NCI-H510A treated with DMSO at 0.1 percent for 48 hours (cell line): ENCODE measurements around the gene ING4.

Experiments used
- DNase-seq: peaks from one replicate; lab custom pipeline; 2025; lab: John Stamatoyannopoulos, UW

The ING4 gene

DNA sequence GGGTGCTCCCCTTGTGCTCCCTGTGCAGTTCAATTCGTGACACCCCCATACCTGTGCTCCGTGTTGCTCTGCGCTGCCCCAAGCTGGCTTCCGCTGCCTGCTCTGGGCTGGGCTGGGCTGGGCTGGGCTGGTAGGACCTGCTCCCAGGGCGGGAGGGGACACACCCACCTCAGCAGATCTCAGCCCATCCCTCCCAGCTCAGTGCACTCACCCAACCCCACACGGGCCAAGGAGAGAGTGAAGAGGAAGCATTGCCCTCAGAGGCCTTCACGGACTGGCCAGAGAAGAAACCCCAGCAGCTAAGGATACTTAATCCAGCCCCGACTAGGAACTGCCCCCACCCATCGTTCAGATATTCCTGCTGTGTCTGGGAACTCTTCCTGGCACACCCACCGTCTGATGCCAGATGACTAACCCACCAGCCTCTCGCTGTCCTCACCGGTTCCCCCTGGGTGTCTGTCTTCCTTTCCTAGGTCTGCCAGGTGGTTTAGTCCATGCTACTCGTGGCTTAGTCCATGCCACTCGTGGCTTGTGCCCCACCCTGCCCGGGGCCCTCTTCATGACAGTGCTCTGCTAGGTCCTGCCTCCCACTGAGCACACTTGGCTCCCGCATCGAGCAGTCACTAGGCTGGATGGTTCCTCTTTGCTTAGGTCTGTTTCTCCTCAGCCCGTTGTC is 26.9 kb downstream of the ING4 start, which contains the start of gene LPAR5:
TSS of gene LPAR5 (minus strand) at position 104 of the 676 bp plus-strand sequence. CDS start 14,711 bp downstream, outside the sequence.
- no peak for DNase-seq

DNA sequence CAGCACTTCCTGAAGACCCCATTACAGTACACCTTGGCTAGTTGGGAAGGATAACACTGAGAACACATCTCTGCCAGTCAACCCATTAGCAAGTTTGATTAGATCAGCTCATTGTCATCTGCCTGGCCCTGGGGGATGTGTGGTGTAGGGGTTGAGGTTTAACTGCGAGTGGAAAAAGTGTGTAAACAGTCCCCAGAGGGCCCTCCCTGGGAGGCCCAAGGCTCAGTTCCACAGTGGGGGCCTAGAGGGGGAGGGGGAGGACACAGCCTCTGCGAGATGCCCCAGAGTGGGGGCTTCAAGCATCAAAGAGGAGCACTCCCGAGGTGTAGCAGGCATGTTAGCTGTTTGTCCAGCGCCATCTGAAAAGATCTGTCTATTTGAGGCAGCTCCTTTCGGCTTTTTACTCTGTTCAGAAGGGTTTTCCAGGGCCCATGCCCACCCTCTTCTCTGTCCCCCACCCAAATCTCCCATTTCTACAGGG is 27.5 kb downstream of the ING4 start:
- DNase-seq = no peak

DNA sequence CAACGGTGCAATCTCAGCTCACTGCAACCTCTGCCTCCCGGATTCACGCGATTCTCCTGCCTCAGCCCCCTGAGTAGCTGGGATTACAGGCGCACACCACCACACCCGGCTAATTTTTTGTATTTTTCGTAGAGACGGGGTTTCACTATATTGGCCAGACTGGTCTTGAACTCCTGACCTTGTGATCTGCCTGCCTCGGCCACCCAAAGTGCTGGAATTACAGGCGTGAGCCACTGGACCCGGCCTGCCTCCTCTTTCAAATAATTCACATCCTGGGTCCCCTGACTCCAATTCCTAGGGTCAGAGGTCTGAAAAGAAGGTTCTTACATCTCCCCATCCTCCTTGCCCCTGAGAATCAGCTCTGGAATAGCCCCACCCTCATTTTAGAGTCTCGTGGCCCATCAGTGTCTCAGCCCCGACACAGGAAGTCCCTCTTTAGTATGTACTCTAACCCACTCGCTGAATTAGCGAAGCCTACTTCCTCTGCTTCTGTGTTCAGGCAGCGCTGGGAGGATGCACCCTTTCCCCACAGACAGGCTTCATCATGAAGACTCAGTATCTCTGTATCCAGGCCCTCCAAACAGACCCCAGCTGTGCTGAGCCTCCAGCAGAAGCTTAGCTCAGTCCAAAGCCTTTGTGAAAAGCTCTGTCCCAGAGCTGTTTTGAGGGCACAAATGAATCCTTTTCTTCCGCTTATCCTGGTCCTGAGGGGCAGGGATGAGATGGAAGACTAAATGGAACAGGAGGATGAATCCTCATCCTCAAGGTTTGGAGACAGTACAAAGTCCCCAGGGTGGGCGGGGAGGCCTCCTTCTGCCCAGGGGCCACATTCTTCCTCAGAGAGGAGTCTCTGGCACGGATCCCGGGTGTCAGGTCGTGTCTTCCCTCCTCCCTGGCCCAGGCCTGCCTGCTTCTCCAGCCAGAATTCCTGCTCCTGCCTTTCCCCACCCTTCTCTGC is 30.6 kb downstream of the ING4 start:
- peak; percentile 15 for DNase-seq

- no peak for DNase-seq
Measured at GRCh38 chr12:6631549-6631961, 31.4 kb downstream of the ING4 start.

GRCh38 chr12:6630736-6631135 is 32.2 kb downstream of the ING4 start:
- no peak for DNase-seq

- DNase-seq = no peak
Measured at GRCh38 chr12:6627616-6628015, 35.3 kb downstream of the ING4 start.

GRCh38 chr12:6626654-6627283 is 36.1 kb downstream of the ING4 start:
- DNase-seq = no peak

DNA sequence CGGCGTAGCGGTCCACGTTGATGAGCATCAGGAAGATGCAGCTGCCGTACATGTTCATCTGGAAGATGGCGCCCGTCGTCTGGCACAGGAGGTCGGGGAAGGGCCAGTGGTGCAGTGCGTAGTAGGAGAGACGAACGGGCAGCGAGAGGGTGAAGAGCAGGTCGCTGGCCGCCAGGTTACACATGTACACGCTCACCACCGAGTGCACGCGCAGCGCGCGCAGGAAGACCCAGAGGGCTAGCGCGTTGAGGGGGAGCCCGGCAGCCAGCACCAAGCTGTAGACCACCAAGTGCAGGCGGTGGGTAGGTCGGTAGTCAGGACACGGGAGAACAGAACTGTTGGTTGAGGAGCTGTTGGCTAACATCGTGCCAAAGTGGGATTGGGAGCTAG is 42.0 kb downstream of the ING4 start:
- no peak for DNase-seq

GRCh38 chr12:6620137-6620884 is 42.6 kb downstream of the ING4 start:
- DNase-seq = no peak

DNA sequence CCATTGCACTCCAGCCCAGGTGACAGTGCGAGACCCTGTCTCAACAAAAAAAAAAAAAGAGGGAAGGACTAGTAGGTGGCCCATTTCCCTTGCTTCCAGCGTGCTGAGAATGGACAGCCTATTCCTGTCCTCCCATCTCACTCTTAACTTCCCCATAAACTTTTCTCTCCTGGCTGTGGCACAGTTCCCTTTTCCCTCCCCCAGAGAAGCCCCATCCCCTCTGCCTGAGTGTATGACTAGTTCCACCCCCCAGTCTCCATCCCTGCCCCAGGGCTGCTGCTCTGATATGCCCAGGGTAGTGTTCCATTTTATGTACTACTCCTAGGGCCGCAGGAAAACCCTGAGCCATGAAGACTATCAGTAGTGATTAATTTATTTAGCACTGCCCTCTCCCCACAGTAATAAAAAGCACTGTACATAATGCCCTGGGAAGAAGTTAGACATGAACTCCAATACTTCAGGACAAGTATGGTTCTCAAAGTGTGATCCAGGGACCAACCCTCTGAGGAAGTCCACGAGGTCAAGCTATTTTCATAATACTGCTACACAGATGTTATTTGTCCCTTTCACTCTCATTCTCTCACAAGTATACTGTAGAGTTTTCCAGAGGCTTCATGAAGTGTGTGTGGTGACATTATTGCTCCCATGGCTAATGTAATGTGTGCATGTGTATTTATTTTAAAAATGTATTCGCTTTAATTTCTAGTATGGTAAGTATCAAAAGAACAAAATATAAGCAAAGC is 44.3 kb downstream of the ING4 start:
- no peak for DNase-seq

DNA sequence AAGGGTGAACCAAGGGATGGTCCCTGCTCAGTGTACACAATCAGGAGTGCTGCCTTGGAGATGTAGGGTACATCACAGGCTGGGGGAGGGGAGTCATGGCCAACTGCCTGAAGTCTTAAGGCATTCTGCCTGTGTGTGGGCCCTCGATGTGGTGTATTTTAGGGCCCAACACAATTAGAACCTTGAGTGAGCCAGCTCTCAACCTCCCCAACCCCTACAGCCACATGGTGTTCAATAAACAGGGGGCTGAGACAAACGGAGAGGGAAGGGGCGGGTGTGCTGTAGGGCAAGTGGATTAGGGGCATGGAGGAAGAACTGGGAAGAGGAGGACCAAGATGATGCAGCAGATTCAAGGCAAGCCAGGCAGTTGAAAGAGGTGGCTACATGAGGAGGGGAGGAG is 47.1 kb downstream of the ING4 start:
- no peak for DNase-seq

DNA sequence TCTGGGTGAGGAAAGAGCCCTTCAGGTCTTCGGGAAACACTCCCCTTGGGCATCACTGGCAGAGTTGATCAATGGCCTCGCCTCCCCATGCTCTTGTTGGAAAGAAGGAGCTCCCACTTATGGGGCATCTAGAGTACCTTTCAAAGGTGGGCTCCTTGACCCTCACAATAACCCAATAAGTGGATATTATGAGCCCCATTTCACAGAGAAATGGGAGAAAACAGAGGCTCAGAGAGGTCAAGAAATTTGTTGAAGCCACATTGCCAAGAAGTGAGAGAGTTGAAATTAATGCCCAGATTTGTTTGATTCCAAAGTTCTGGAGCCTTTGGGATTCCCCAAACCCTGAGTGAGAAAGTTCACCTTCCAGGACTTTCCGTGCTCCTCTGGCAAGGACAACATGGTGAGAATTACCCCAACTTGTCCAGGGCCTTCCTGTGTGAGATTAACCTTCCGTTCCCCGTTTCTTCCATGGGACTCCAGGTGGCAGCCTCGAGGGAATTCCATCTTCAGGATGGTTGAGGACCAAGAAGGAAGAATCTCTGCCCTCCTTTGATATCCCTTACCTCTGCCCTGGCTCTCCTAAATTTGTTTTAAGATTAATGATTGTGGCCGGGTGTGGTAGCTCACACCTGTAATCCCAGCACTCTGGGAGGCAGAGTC is 48.3 kb downstream of the ING4 start:
- DNase-seq = no peak

GRCh38 chr12:6613776-6614512 is 49.0 kb downstream of the ING4 start:
- DNase-seq = peak; percentile 83

GRCh38 chr12:6613015-6613775 is 49.7 kb downstream of the ING4 start:
- peak; percentile 87 for DNase-seq

- no peak for DNase-seq
Measured at GRCh38 chr12:6612652-6613014, 50.3 kb downstream of the ING4 start.

DNA sequence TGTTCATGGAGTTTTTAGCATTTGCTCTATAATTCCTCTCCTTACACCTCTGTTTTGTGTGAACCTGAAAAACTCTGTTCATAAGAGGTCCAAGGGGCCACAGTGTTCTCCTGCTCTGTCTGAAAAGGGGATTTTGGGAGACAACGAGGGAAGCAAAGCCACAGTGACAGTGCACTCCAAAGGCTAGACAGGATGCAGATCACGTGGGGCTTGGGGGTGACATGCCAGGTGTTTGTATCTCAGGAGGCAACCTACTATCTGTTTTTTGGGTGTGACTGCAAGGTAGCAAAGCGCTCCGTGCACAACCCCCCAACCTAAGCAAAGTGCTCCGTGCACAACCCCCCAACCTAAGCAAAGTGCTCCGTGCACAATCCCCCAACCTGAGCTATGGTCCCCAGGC is 50.7 kb downstream of the ING4 start:
- no peak for DNase-seq

- DNase-seq = no peak
Measured at GRCh38 chr12:6608592-6609281, 54.2 kb downstream of the ING4 start.
